Left cardiac atrium (tissue), 4 donors: ENCODE measurements around the gene SCEL. TPM values are rescaled to one million over a fixed set of nuclear protein-coding genes. Genes with fewer than 3 reads are reported as not detected.
A peak's percentile ranks its signal among the peaks of the same experiment; 100 is the strongest.

Experiments
- ATAC-seq, 2 donors: fragments of 200-7000 bp; cut with Tn5 transposase; one replicate each; pipeline ENCODE4 v1.9.1; 2020; ENCODE audit warnings: mild to moderate bottlenecking in 2 of 2, moderate library complexity in 2 of 2
- DNase-seq: peaks from one replicate; pipeline ENCODE4 v3.0.0-alpha.2; 2020
- intact Hi-C, 2 donors: fragments of 100-400 bp; cut with DNase I; formaldehyde crosslinking; loops; one replicate each; pipeline versions ENCODE4 v1.14.1 to v1.15.1; 2022 to 2023
- total RNA-seq, 2 donors: library from RNA; stranded (reverse); fragmentation: NEBNext Ultra II Directional; extraction: Animal tissue kit (Norgen Biotek cat#: 25700); gene quantifications; one replicate each; pipeline ENCODE4 v1.2.1, GENCODE V29; 2021
- donor health status: DM: no; HTN: yes; CAD: no.
- donor health status: DM: no; HTN: yes; CAD: no; lungs with severe emphysema.
- donor health status: DM: yes; HTN: yes; CAD: no.
- donor health status: Dilated cardiomyopathy.

SCEL gene
- total RNA-seq, 2 donors from 2014 or later = 0.08 to 0.15 TPM

- intact Hi-C loops = no loop called here
- ATAC-seq (no peak), DNase-seq (no peak)
Observed at GRCh38 chr13:77548095-77548494, 12.6 kb downstream of the SCEL start.

- DNase-seq (no peak), ATAC-seq (no peak)
- intact Hi-C loops = no loop called here
Observed at GRCh38 chr13:77548594-77548993, 13.1 kb downstream of the SCEL start.

GRCh38 chr13:77554069-77554468 is 18.6 kb downstream of the SCEL start:
- DNase-seq (no peak), ATAC-seq (no peak)
- intact Hi-C loops = no loop called here

- DNase-seq (no peak), ATAC-seq (no peak)
- intact Hi-C loops = no loop called here
Observed at GRCh38 chr13:77555246-77555645, 19.7 kb downstream of the SCEL start.

- ATAC-seq (no peak), DNase-seq (no peak)
- intact Hi-C loops = no loop called here
Observed at GRCh38 chr13:77558016-77558415, 22.5 kb downstream of the SCEL start.

- DNase-seq = no peak
- intact Hi-C loops = loop anchor here in 1 of 2 donors (10.0 kb wide), 1 partner anchor 68 kb away; no protein-coding TSS in a partner anchor
- ATAC-seq = no peak
Observed at GRCh38 chr13:77563111-77563510, 27.6 kb downstream of the SCEL start.

- intact Hi-C loops = loop anchor here in 1 of 2 donors (10.0 kb wide), 1 partner anchor 71 kb away; no protein-coding TSS in a partner anchor
Observed at GRCh38 chr13:77565635-77566034, 30.1 kb downstream of the SCEL start.

GRCh38 chr13:77571956-77572355 is 36.5 kb downstream of the SCEL start:
- intact Hi-C loops = no loop called here
- DNase-seq = no peak
- ATAC-seq = no peak

More at GRCh38 chr13:77565635-77566034, 30.1 kb downstream of the SCEL start:
- no peak for DNase-seq
- ATAC-seq = peak in 1 of 2 donors; percentile 17

GRCh38 chr13:77574096-77574495 is 38.6 kb downstream of the SCEL start:
- ATAC-seq (no peak), DNase-seq (no peak)
- intact Hi-C loops = no loop called here

- no peak for ATAC-seq
- DNase-seq = no peak
- intact Hi-C loops = no loop called here
Observed at GRCh38 chr13:77579959-77580358, 44.5 kb downstream of the SCEL start.

- intact Hi-C loops = no loop called here
- ATAC-seq = no peak
- DNase-seq = no peak
Observed at GRCh38 chr13:77580748-77581147, 45.2 kb downstream of the SCEL start.

- intact Hi-C loops = no loop called here
- DNase-seq (no peak), ATAC-seq (no peak)
Observed at GRCh38 chr13:77583581-77583980, 48.1 kb downstream of the SCEL start.

GRCh38 chr13:77584106-77584505 is 48.6 kb downstream of the SCEL start:
- intact Hi-C loops = no loop called here
- DNase-seq = no peak
- no peak for ATAC-seq

GRCh38 chr13:77595166-77595810 is 59.8 kb downstream of the SCEL start:
- DNase-seq (no peak), ATAC-seq (no peak)
- intact Hi-C loops = loop anchor here in 1 of 2 donors (10.0 kb wide), 1 partner anchor 170 kb away; no protein-coding TSS in a partner anchor

GRCh38 chr13:77596777-77597176 is 61.3 kb downstream of the SCEL start:
- DNase-seq (no peak), ATAC-seq (no peak)
- intact Hi-C loops = loop anchor here in 1 of 2 donors (10.0 kb wide), 1 partner anchor 168 kb away; no protein-coding TSS in a partner anchor

- DNase-seq = no peak
- intact Hi-C loops = loop anchor here in 1 of 2 donors (10.0 kb wide), 1 partner anchor 165 kb away; no protein-coding TSS in a partner anchor
- ATAC-seq = no peak
Observed at GRCh38 chr13:77599351-77599750, 63.8 kb downstream of the SCEL start.

- intact Hi-C loops = no loop called here
- DNase-seq (no peak), ATAC-seq (no peak)
Observed at GRCh38 chr13:77600701-77601100, 65.2 kb downstream of the SCEL start.

- DNase-seq (no peak), ATAC-seq (no peak)
- intact Hi-C loops = no loop called here
Observed at GRCh38 chr13:77611068-77611467, 75.6 kb downstream of the SCEL start.

GRCh38 chr13:77616027-77616426 is 80.5 kb downstream of the SCEL start:
- DNase-seq (no peak), ATAC-seq (no peak)
- intact Hi-C loops = no loop called here

GRCh38 chr13:77619655-77620054 is 84.1 kb downstream of the SCEL start:
- ATAC-seq = no peak
- intact Hi-C loops = no loop called here
- DNase-seq = no peak

- DNase-seq (no peak), ATAC-seq (no peak)
- intact Hi-C loops = no loop called here
Observed at GRCh38 chr13:77620138-77620537, 84.6 kb downstream of the SCEL start.
